WTC11 (cell line): ENCODE results near the gene ARHGAP45. TPM values are rescaled to one million over a fixed set of nuclear protein-coding genes. Genes with fewer than 3 reads are reported as not detected.

ENCODE experiments used
- ATAC-seq: fragments of 200-7000 bp; cut with Tn5 transposase; 2 replicates; pipeline ENCODE4 v1.10.0; 2021; ENCODE audit warnings: mild to moderate bottlenecking, moderate library complexity
- CTCF ChIA-PET: fragments of 300-600 bp; sonication (Branson Sonifier 250); formaldehyde crosslinking; loops from one replicate; lab custom pipeline; 2021; ENCODE audit warnings: antibody characterized with exemption; lab: Charles Lee
- POLR2A ChIA-PET: fragments of 350-600 bp; sonication (Branson Sonifier 250); formaldehyde crosslinking; loops from one replicate; lab custom pipeline; 2021; ENCODE audit warnings: antibody characterized with exemption; lab: Charles Lee
- DNase-seq: peaks from one replicate; pipeline ENCODE4 v3.0.0; 2021; ENCODE audit warnings: low spot score
- H3K27ac Mint-ChIP-seq: 2 replicates; pipeline ENCODE4 v1.8.0; 2021; ENCODE audit warnings: mixed read lengths
- H3K27me3 Mint-ChIP-seq: 2 replicates; pipeline ENCODE4 v1.8.0; 2021; ENCODE audit warnings: low read depth, mild to moderate bottlenecking, moderate library complexity, mixed read lengths
- H3K36me3 Mint-ChIP-seq: 2 replicates; pipeline ENCODE4 v1.8.0; 2021; ENCODE audit warnings: mixed read lengths
- H3K4me1 Mint-ChIP-seq: 2 replicates; pipeline ENCODE4 v1.8.0; 2022; ENCODE audit warnings: mixed read lengths
- H3K4me3 Mint-ChIP-seq: 2 replicates; pipeline ENCODE4 v1.8.0; 2021; ENCODE audit warnings: mild to moderate bottlenecking, moderate library complexity, mixed read lengths
- H3K9me3 Mint-ChIP-seq: 2 replicates; pipeline ENCODE4 v1.8.0; 2021; ENCODE audit warnings: mixed read lengths
- ATF6 ChIP-seq: sonication (generic); formaldehyde crosslinking; IDR thresholded peaks from 2 replicates; pipeline ENCODE4 v1.8.1; 2023; ENCODE audit warnings: mild to moderate bottlenecking, missing genetic modification reagents
- CREB1 ChIP-seq: sonication (generic); formaldehyde crosslinking; IDR thresholded peaks from 2 replicates; pipeline ENCODE4 v1.8.0; 2023; ENCODE audit warnings: mild to moderate bottlenecking, missing genetic modification reagents
- FOXK1 ChIP-seq: sonication (generic); formaldehyde crosslinking; IDR thresholded peaks from 2 replicates; pipeline ENCODE4 v1.8.0; 2022; ENCODE audit warnings: mild to moderate bottlenecking, moderate library complexity, missing genetic modification reagents
- GABPB1 ChIP-seq: sonication (generic); formaldehyde crosslinking; IDR thresholded peaks from 2 replicates; pipeline ENCODE4 v1.8.1; 2023; ENCODE audit warnings: mild to moderate bottlenecking, missing genetic modification reagents
- HMGA2 ChIP-seq: fragments of 250-450 bp; sonication (Bioruptor Pico); IDR thresholded peaks from 2 replicates; pipeline ENCODE4 v1.4.0; 2021; ENCODE audit warnings: mild to moderate bottlenecking, moderate library complexity
- MAX ChIP-seq: sonication (generic); formaldehyde crosslinking; IDR thresholded peaks from 2 replicates; pipeline ENCODE4 v1.8.0; 2022; ENCODE audit warnings: mild to moderate bottlenecking, missing genetic modification reagents
- NR2C2 ChIP-seq: sonication (generic); formaldehyde crosslinking; IDR thresholded peaks from 2 replicates; pipeline ENCODE4 v1.8.0; 2022; ENCODE audit warnings: mild to moderate bottlenecking, missing genetic modification reagents
- SMAD4 ChIP-seq: sonication (generic); formaldehyde crosslinking; IDR thresholded peaks from 2 replicates; pipeline ENCODE4 v1.8.0; 2022; ENCODE audit warnings: mild to moderate bottlenecking, missing genetic modification reagents
- TEAD4 ChIP-seq: sonication (generic); formaldehyde crosslinking; IDR thresholded peaks from 2 replicates; pipeline ENCODE4 v1.8.0; 2022; ENCODE audit warnings: mild to moderate bottlenecking, missing genetic modification reagents
- ZBTB21 ChIP-seq: sonication (generic); formaldehyde crosslinking; IDR thresholded peaks from 2 replicates; pipeline ENCODE4 v1.8.1; 2023; ENCODE audit warnings: mild to moderate bottlenecking, missing genetic modification reagents, borderline replicate concordance
- ZMAT4 ChIP-seq: fragments of 250-450 bp; sonication (Bioruptor Pico); IDR thresholded peaks from 2 replicates; pipeline ENCODE4 v1.9.0; 2021; ENCODE audit warnings: mild to moderate bottlenecking
- ZNF219 ChIP-seq: sonication (generic); formaldehyde crosslinking; IDR thresholded peaks from 2 replicates; pipeline ENCODE4 v1.8.0; 2023; ENCODE audit warnings: missing genetic modification reagents, mild to moderate bottlenecking, borderline replicate concordance
- ZNF263 ChIP-seq: sonication (generic); formaldehyde crosslinking; IDR thresholded peaks from 2 replicates; pipeline ENCODE4 v1.8.1; 2022; ENCODE audit warnings: low read depth, mild to moderate bottlenecking, moderate library complexity, missing genetic modification reagents
- ZNF532 ChIP-seq: fragments of 250-450 bp; sonication (Bioruptor Pico); IDR thresholded peaks from 2 replicates; pipeline ENCODE4 v1.9.0; 2021; ENCODE audit warnings: mild to moderate bottlenecking, borderline replicate concordance
- total RNA-seq: library from RNA; stranded (reverse); gene quantifications from 3 replicates; pipeline ENCODE4 v1.2.3, GENCODE V29; 2021
- TF ChIP-seq, protein P1 (sequence below): sonication (generic); formaldehyde crosslinking; IDR thresholded peaks from 2 replicates; pipeline ENCODE4 v1.8.0; 2022; ENCODE audit warnings: missing genetic modification reagents

ARHGAP45 gene
- total RNA-seq, 1 experiment from 2014 or later = 40.9 TPM

- TF ChIP-seq ZNF532 (no peak), FOXK1 (CRISPR knock-in tag) (no peak), ZNF263 (CRISPR knock-in tag) (no peak), ZNF219 (no peak), ZMAT4 (no peak), GABPB1 (CRISPR knock-in tag) (no peak), ATF6 (no peak)
- TF ChIP-seq, protein P1, sequence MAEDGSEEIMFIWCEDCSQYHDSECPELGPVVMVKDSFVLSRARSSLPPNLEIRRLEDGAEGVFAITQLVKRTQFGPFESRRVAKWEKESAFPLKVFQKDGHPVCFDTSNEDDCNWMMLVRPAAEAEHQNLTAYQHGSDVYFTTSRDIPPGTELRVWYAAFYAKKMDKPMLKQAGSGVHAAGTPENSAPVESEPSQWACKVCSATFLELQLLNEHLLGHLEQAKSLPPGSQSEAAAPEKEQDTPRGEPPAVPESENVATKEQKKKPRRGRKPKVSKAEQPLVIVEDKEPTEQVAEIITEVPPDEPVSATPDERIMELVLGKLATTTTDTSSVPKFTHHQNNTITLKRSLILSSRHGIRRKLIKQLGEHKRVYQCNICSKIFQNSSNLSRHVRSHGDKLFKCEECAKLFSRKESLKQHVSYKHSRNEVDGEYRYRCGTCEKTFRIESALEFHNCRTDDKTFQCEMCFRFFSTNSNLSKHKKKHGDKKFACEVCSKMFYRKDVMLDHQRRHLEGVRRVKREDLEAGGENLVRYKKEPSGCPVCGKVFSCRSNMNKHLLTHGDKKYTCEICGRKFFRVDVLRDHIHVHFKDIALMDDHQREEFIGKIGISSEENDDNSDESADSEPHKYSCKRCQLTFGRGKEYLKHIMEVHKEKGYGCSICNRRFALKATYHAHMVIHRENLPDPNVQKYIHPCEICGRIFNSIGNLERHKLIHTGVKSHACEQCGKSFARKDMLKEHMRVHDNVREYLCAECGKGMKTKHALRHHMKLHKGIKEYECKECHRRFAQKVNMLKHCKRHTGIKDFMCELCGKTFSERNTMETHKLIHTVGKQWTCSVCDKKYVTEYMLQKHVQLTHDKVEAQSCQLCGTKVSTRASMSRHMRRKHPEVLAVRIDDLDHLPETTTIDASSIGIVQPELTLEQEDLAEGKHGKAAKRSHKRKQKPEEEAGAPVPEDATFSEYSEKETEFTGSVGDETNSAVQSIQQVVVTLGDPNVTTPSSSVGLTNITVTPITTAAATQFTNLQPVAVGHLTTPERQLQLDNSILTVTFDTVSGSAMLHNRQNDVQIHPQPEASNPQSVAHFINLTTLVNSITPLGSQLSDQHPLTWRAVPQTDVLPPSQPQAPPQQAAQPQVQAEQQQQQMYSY (CRISPR knock-in tag) = no peak
These were observed 12.6 kb upstream of the ARHGAP45 start (continued) for GRCh38 chr19:1054102-1055027.

DNA sequence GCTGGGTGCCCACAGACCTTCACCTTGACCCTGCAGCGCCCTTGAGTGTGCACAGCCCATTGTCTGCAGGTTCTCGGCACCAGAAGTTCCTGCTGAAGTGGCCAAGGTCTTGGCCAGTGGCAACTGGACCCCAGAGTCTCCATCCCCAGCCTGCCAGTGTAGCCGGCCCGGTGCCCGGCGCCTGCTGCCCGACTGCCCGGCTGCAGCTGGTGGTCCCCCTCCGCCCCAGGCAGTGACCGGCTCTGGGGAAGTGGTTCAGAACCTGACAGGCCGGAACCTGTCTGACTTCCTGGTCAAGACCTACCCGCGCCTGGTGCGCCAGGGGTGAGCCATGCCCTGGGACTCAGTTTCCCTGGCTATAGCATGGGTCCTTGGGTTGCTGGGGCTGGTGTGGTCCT, 11.9 kb upstream of the ARHGAP45 start:
- H3K4me1 Mint-ChIP-seq = no peaks in the 10 kb centered on the region

More for the DNA sequence above, 11.9 kb upstream of the ARHGAP45 start:
- H3K4me3 Mint-ChIP-seq = no peak overlapping the region
- DNase-seq (no peak), ATAC-seq (no peak)
- no peak overlapping the region for H3K27ac Mint-ChIP-seq
- peaks cover 4% of the 10 kb centered on the region for H3K27me3 Mint-ChIP-seq
- peaks cover 29% of the 10 kb centered on the region for H3K9me3 Mint-ChIP-seq
- CTCF ChIA-PET = interaction anchor here (2.9 kb wide), 1 partner anchor 10 kb away, joined by 8 read pairs; no protein-coding TSS in a partner anchor
- POLR2A ChIA-PET = no interaction called here
- no peak for TF ChIP-seq HMGA2 (CRISPR knock-in tag)
- no peak for TF ChIP-seq CREB1 (CRISPR knock-in tag)
- no peak for TF ChIP-seq ZNF263 (CRISPR knock-in tag)
- TF ChIP-seq NR2C2 = no peak
- TF ChIP-seq MAX = no peak
- no peak for TF ChIP-seq SMAD4 (CRISPR knock-in tag)
- no peak for TF ChIP-seq TEAD4
- TF ChIP-seq ZBTB21 (CRISPR knock-in tag) = no peak
- H3K36me3 Mint-ChIP-seq = peaks cover 39% of the 10 kb centered on the region
